Stimulated activated CD8-positive, alpha-beta memory T cell treated with anti-CD3 and anti-CD28 coated beads, Interleukin-15, amount 100 ng/mL, for 48 hours (primary cell): ENCODE measurements around the gene MAP3K10.
"Not testable (repeated sequence)": the region's sequence is repeated elsewhere in the genome, so short reads cannot be mapped to it uniquely, and the experiment has no call there.

Experiments
- DNase-seq, 2 donors: peaks; one replicate each; pipeline ENCODE4 v3.0.0-alpha.2; 2020; ENCODE audit warnings: low read depth in 2 of 2

Gene MAP3K10

GRCh38 chr19:40217027-40217810 lies 26.0 kb downstream of the MAP3K10 start:
- DNase-seq, result no peak

GRCh38 chr19:40217934-40218890 lies 27.0 kb downstream of the MAP3K10 start, which contains the start of gene TTC9B:
Gene TTC9B, minus strand, starts transcription at chr19:40218384. Its CDS starts 3 bp downstream, at chr19:40218381.
- DNase-seq, result peak in 1 of 2 donors; percentile 21

- not testable (repeated sequence) for DNase-seq
These were observed 27.8 kb downstream of the MAP3K10 start for GRCh38 chr19:40219029-40219428.

- DNase-seq, result no peak
These were observed 28.6 kb downstream of the MAP3K10 start for GRCh38 chr19:40219721-40220276.

GRCh38 chr19:40220674-40221073 lies 29.4 kb downstream of the MAP3K10 start:
- DNase-seq, result no peak

- DNase-seq, result peak; percentile 49
These were observed 30.8 kb downstream of the MAP3K10 start for GRCh38 chr19:40221858-40222619.

- DNase-seq, result no peak
These were observed 32.1 kb downstream of the MAP3K10 start for GRCh38 chr19:40223135-40223822.

GRCh38 chr19:40224342-40225150 lies 33.3 kb downstream of the MAP3K10 start:
- DNase-seq, result no peak

GRCh38 chr19:40225440-40226305 lies 34.4 kb downstream of the MAP3K10 start:
- no peak for DNase-seq

GRCh38 chr19:40228346-40228745 lies 37.1 kb downstream of the MAP3K10 start:
- no peak for DNase-seq

GRCh38 chr19:40228863-40229262 lies 37.6 kb downstream of the MAP3K10 start:
- DNase-seq, result no peak

- peak in 1 of 2 donors; percentile 28 for DNase-seq
These were observed 38.3 kb downstream of the MAP3K10 start for GRCh38 chr19:40229484-40229883.

GRCh38 chr19:40229926-40230417 lies 38.7 kb downstream of the MAP3K10 start:
- no peak for DNase-seq

GRCh38 chr19:40231057-40231456 lies 39.8 kb downstream of the MAP3K10 start:
- no peak for DNase-seq

- no peak for DNase-seq
These were observed 40.6 kb downstream of the MAP3K10 start for GRCh38 chr19:40231544-40232424.

- no peak for DNase-seq
These were observed 41.3 kb downstream of the MAP3K10 start for GRCh38 chr19:40232479-40232878.

GRCh38 chr19:40232949-40233810 lies 42.0 kb downstream of the MAP3K10 start:
- no peak for DNase-seq
